IPS-18a (cell line): ENCODE data around the gene LATS2.

ENCODE experiments used
- H3K27ac ChIP-seq: one replicate; pipeline ENCODE4 v1.5.1; 2013; ENCODE audit warnings: low read length
- H3K27me3 ChIP-seq: one replicate; pipeline ENCODE4 v1.6.1; 2013; ENCODE audit warnings: mild to moderate bottlenecking, low read length; ENCODE audit not compliant: control insufficient read depth, insufficient read depth
- H3K36me3 ChIP-seq: one replicate; pipeline ENCODE4 v1.6.1; 2013; ENCODE audit warnings: low read depth, low read length; ENCODE audit not compliant: control insufficient read depth
- H3K4me1 ChIP-seq: one replicate; pipeline ENCODE4 v1.6.1; 2013; ENCODE audit warnings: low read depth, low read length; ENCODE audit not compliant: control insufficient read depth
- H3K4me3 ChIP-seq: one replicate; pipeline ENCODE4 v1.5.1; 2013; ENCODE audit warnings: low read length
- H3K9ac ChIP-seq: one replicate; pipeline ENCODE4 v1.6.1; 2013; ENCODE audit warnings: mild to moderate bottlenecking, low read length, moderate library complexity
- H3K9me3 ChIP-seq: one replicate; pipeline ENCODE4 v1.6.1; 2013; ENCODE audit warnings: low read depth, low read length; ENCODE audit not compliant: control insufficient read depth

The LATS2 gene

DNA sequence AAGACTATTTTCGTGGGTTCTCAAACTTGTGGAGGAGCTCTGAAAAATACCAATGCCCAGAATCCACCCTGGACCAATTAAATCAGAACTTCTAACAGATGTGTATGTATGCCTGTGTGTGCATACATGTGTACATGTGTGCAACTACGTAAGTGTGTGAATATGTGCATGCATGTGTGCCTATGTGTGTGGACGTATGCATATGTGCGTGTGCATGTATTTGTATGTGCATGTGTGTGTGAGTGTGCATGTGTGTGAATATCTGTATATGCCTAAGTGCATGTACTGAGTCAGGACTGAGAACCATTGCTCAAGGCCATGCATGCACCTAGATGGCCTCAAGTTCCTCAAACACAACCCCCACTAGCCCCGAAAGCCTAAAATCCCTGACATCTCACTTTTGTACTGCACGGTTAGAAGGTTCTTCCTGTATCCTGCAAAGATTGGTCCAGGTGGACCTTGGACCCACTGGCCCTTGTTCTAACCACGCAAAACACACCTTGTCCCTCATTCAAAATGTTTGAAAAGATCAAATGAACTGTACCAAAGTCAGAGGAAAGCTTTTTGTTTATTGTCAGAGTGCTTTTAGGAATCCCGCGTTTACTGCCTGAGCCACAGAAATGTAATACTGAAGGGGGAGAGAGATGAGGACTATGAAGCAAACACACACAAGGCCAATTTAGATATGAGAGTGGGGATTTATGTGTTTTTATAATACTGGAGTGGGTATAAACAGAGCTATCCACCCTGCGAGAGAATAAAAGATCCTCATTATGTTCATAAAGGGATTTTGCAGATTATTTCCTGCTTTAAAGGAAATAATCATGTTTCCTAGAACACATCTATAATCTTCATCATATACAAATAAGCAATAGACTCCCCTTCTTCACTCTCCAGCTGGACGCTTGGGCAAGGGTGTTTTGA lies 39.1 kb downstream of the LATS2 start:
- Histone ChIP-seq H3K4me1 (peaks cover 6% of the 10 kb centered on the region), H3K27me3 (no peaks in the 10 kb centered on the region), H3K9me3 (no peaks in the 10 kb centered on the region), H3K27ac (no peak overlapping the region), H3K9ac (no peak overlapping the region), H3K4me3 (no peak overlapping the region), H3K36me3 (no peaks in the 10 kb centered on the region)

- H3K9ac ChIP-seq: no peak overlapping the region
- H3K4me3 ChIP-seq: no peak overlapping the region
- no peaks in the 10 kb centered on the region for H3K27me3 ChIP-seq
- H3K27ac ChIP-seq: no peak overlapping the region
- peaks cover 6% of the 10 kb centered on the region for H3K4me1 ChIP-seq
- H3K9me3 ChIP-seq: no peaks in the 10 kb centered on the region
- no peaks in the 10 kb centered on the region for H3K36me3 ChIP-seq
Observed at GRCh38 chr13:21020581-21020980, 40.8 kb downstream of the LATS2 start.

GRCh38 chr13:21020176-21020575 lies 41.2 kb downstream of the LATS2 start:
- Histone ChIP-seq H3K9me3 (no peaks in the 10 kb centered on the region), H3K36me3 (no peaks in the 10 kb centered on the region), H3K27me3 (no peaks in the 10 kb centered on the region), H3K4me1 (peaks cover 6% of the 10 kb centered on the region), H3K9ac (no peak overlapping the region), H3K4me3 (no peak overlapping the region), H3K27ac (no peak overlapping the region)

GRCh38 chr13:21018220-21018619 lies 43.2 kb downstream of the LATS2 start:
- Histone ChIP-seq H3K9ac (no peak overlapping the region), H3K4me1 (peaks cover 6% of the 10 kb centered on the region), H3K27ac (no peak overlapping the region), H3K36me3 (no peaks in the 10 kb centered on the region), H3K4me3 (no peak overlapping the region), H3K9me3 (no peaks in the 10 kb centered on the region), H3K27me3 (no peaks in the 10 kb centered on the region)

GRCh38 chr13:21016487-21016886 lies 44.9 kb downstream of the LATS2 start:
- Histone ChIP-seq H3K27me3 (no peaks in the 10 kb centered on the region), H3K9me3 (no peaks in the 10 kb centered on the region), H3K4me1 (peaks cover 6% of the 10 kb centered on the region), H3K36me3 (no peaks in the 10 kb centered on the region), H3K4me3 (no peak overlapping the region), H3K27ac (no peak overlapping the region), H3K9ac (no peak overlapping the region)

DNA sequence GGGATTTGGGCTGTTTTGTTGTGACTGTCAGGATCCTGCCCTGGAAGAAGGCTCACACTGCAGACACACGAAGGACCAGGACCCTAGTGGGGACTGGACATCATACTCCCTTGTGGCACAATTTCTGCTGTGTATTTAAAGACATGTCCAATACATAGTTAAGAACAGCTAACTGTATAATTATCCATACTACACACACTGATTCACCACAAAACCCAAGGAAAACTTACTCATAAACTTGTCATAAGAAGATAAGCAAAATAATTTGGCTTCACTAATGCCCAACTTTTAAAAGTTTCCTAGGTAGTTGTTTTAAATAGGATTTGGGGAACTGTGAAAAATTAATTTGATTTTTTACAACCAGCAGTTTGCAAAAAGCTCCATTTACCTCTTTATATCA lies 46.1 kb downstream of the LATS2 start:
- H3K9ac ChIP-seq: no peak overlapping the region

GRCh38 chr13:21014502-21015170 lies 46.8 kb downstream of the LATS2 start:
- Histone ChIP-seq H3K27ac (no peak overlapping the region), H3K9ac (no peak overlapping the region), H3K27me3 (no peaks in the 10 kb centered on the region), H3K4me1 (no peaks in the 10 kb centered on the region), H3K36me3 (no peaks in the 10 kb centered on the region), H3K9me3 (no peaks in the 10 kb centered on the region), H3K4me3 (no peak overlapping the region)

More for the DNA sequence above, 46.1 kb downstream of the LATS2 start:
- H3K4me3 ChIP-seq: no peak overlapping the region
- no peaks in the 10 kb centered on the region for H3K27me3 ChIP-seq
- no peaks in the 10 kb centered on the region for H3K9me3 ChIP-seq
- H3K36me3 ChIP-seq: no peaks in the 10 kb centered on the region
- H3K4me1 ChIP-seq: peaks cover 5% of the 10 kb centered on the region
- no peak overlapping the region for H3K27ac ChIP-seq

DNA sequence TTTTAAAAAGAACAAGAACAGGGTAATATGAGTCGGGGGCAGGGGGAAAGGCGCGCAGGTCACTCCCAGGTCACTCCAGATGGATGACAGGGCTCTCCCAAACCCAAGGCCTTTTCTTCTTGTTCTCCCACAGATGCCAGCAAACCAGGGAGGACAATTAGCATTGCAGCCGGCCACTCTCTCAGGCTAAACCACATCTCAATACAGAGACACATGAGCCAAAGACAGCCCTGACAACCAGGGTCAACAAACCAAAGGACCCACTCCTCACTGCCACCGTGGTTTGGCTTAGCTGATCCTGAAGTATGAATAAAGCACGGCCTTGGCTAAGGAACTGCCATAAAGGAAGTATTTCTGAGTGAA lies 47.3 kb downstream of the LATS2 start:
- Histone ChIP-seq H3K36me3 (no peaks in the 10 kb centered on the region), H3K9me3 (no peaks in the 10 kb centered on the region), H3K4me1 (no peaks in the 10 kb centered on the region), H3K27me3 (no peaks in the 10 kb centered on the region), H3K9ac (no peak overlapping the region), H3K27ac (no peak overlapping the region), H3K4me3 (no peak overlapping the region)

GRCh38 chr13:21013682-21014038 lies 47.7 kb downstream of the LATS2 start:
- Histone ChIP-seq H3K27ac (no peak overlapping the region), H3K36me3 (no peaks in the 10 kb centered on the region), H3K9me3 (no peaks in the 10 kb centered on the region), H3K4me3 (no peak overlapping the region), H3K4me1 (no peaks in the 10 kb centered on the region), H3K9ac (no peak overlapping the region), H3K27me3 (no peaks in the 10 kb centered on the region)

GRCh38 chr13:21012841-21013681 lies 48.3 kb downstream of the LATS2 start:
- Histone ChIP-seq H3K9me3 (no peaks in the 10 kb centered on the region), H3K27ac (no peak overlapping the region), H3K27me3 (no peaks in the 10 kb centered on the region), H3K36me3 (no peaks in the 10 kb centered on the region), H3K9ac (no peak overlapping the region), H3K4me1 (no peaks in the 10 kb centered on the region), H3K4me3 (no peak overlapping the region)

- Histone ChIP-seq H3K4me3 (no peak overlapping the region), H3K36me3 (no peaks in the 10 kb centered on the region), H3K4me1 (no peaks in the 10 kb centered on the region), H3K9ac (no peak overlapping the region), H3K27me3 (no peaks in the 10 kb centered on the region), H3K27ac (no peak overlapping the region), H3K9me3 (no peaks in the 10 kb centered on the region)
Observed at GRCh38 chr13:21012211-21012610, 49.2 kb downstream of the LATS2 start.
